ENCODE results near the gene RSRC1.
"Not testable (repeated sequence)": the region's sequence is repeated elsewhere in the genome, so short reads cannot be mapped to it uniquely, and the experiment has no call there.

The RSRC1 gene

GRCh38 chr3:158522221-158523136 is 412.6 kb downstream of the RSRC1 start:
- DNase-seq (ENCODE audit: low read depth in 3 of 3): no peak

GRCh38 chr3:158528076-158528674 is 418.3 kb downstream of the RSRC1 start:
- DNase-seq (ENCODE audit: low read depth in 3 of 3): no peak

GRCh38 chr3:158531334-158531733 is 421.4 kb downstream of the RSRC1 start:
- DNase-seq (ENCODE audit: low read depth in 3 of 3): no peak

GRCh38 chr3:158532099-158532734 is 422.3 kb downstream of the RSRC1 start:
- no peak for DNase-seq (ENCODE audit: low read depth in 3 of 3)

GRCh38 chr3:158535918-158536317 is 426.0 kb downstream of the RSRC1 start:
- DNase-seq (ENCODE audit: low read depth in 3 of 3): no peak

GRCh38 chr3:158539414-158540014 is 429.6 kb downstream of the RSRC1 start:
- peak in 2 of 3 experiments; percentile 18 to 22 for DNase-seq (ENCODE audit: low read depth in 3 of 3)

GRCh38 chr3:158540066-158540465 is 430.2 kb downstream of the RSRC1 start:
- no peak for DNase-seq (ENCODE audit: low read depth in 3 of 3)

- no peak for DNase-seq (ENCODE audit: low read depth in 3 of 3)
Observed at GRCh38 chr3:158548691-158549090, 438.8 kb downstream of the RSRC1 start.

GRCh38 chr3:158549938-158550337 is 440.0 kb downstream of the RSRC1 start:
- not testable (repeated sequence) for DNase-seq (ENCODE audit: low read depth in 3 of 3)

- DNase-seq (ENCODE audit: low read depth in 3 of 3): no peak
Observed at GRCh38 chr3:158552124-158552523, 442.2 kb downstream of the RSRC1 start.

- no peak for DNase-seq (ENCODE audit: low read depth in 3 of 3)
Observed at GRCh38 chr3:158559504-158559903, 449.6 kb downstream of the RSRC1 start.

GRCh38 chr3:158560979-158561378 is 451.1 kb downstream of the RSRC1 start:
- DNase-seq (ENCODE audit: low read depth in 3 of 3): no peak

- no peak for DNase-seq (ENCODE audit: low read depth in 3 of 3)
Observed at GRCh38 chr3:158562674-158563073, 452.8 kb downstream of the RSRC1 start.

- no peak for DNase-seq (ENCODE audit: low read depth in 3 of 3)
Observed at GRCh38 chr3:158563076-158563475, 453.2 kb downstream of the RSRC1 start.

- no peak for DNase-seq (ENCODE audit: low read depth in 3 of 3)
Observed at GRCh38 chr3:158565076-158565475, 455.2 kb downstream of the RSRC1 start.

- no peak for DNase-seq (ENCODE audit: low read depth in 3 of 3)
Observed at GRCh38 chr3:158568784-158569183, 458.9 kb downstream of the RSRC1 start.

GRCh38 chr3:158569794-158570193 is 459.9 kb downstream of the RSRC1 start:
- DNase-seq (ENCODE audit: low read depth in 3 of 3): no peak

GRCh38 chr3:158570999-158571702 is 461.3 kb downstream of the RSRC1 start, which contains the start of gene MLF1:
Gene MLF1, plus strand, starts transcription at chr3:158571194. Its CDS starts 107 bp downstream, at chr3:158571301.
- DNase-seq (ENCODE audit: low read depth in 3 of 3): peak; percentile 66 to 86 (median 73)

GRCh38 chr3:158571969-158572765 is 462.3 kb downstream of the RSRC1 start:
- DNase-seq (ENCODE audit: low read depth in 3 of 3): no peak

- DNase-seq (ENCODE audit: low read depth in 3 of 3): no peak
Observed at GRCh38 chr3:158572766-158573060, 462.8 kb downstream of the RSRC1 start.

GRCh38 chr3:158573714-158574113 is 463.8 kb downstream of the RSRC1 start:
- DNase-seq (ENCODE audit: low read depth in 3 of 3): no peak
